KMS-11 (cell line): ENCODE measurements around the gene C1orf232.

Experiments
- H2AFZ ChIP-seq: fragments of 200-600 bp; sonication (generic); 2 replicates; pipeline ENCODE4 v1.6.1; 2016; ENCODE audit warnings: antibody characterized with exemption, mixed run types, low read depth
- H3K27ac ChIP-seq: fragments of 200-600 bp; sonication (generic); 2 replicates; pipeline ENCODE4 v1.6.1; 2016; ENCODE audit warnings: mild to moderate bottlenecking, mixed run types
- H3K27me3 ChIP-seq: fragments of 200-600 bp; sonication (generic); 2 replicates; pipeline ENCODE4 v1.6.1; 2017; ENCODE audit warnings: mild to moderate bottlenecking, low read depth, mixed run types, moderate library complexity; ENCODE audit not compliant: insufficient read depth
- H3K36me3 ChIP-seq: fragments of 200-600 bp; sonication (generic); 2 replicates; pipeline ENCODE4 v1.6.1; 2017; ENCODE audit warnings: mild to moderate bottlenecking, mixed run types; ENCODE audit not compliant: insufficient read depth
- H3K4me1 ChIP-seq: fragments of 200-600 bp; sonication (generic); 2 replicates; pipeline ENCODE4 v1.6.1; 2016; ENCODE audit warnings: mild to moderate bottlenecking, low read depth, mixed run types; ENCODE audit not compliant: poor library complexity, severe bottlenecking
- H3K4me2 ChIP-seq: fragments of 200-600 bp; sonication (generic); 2 replicates; pipeline ENCODE4 v1.7.0; 2016; ENCODE audit warnings: mild to moderate bottlenecking, mixed run types
- H3K4me3 ChIP-seq: fragments of 200-600 bp; sonication (generic); IDR thresholded peaks from 2 replicates; pipeline ENCODE4 v1.6.1; 2017; ENCODE audit warnings: low read depth, low read length, mixed read lengths; ENCODE audit not compliant: insufficient read depth
- H3K79me2 ChIP-seq: fragments of 200-600 bp; sonication (generic); 2 replicates; pipeline ENCODE4 v1.6.1; 2016; ENCODE audit warnings: low read depth, mixed run types; ENCODE audit not compliant: insufficient read depth
- H3K9ac ChIP-seq: fragments of 200-600 bp; sonication (generic); 2 replicates; pipeline ENCODE4 v1.6.1; 2016; ENCODE audit warnings: mild to moderate bottlenecking, mixed run types
- H4K20me1 ChIP-seq: fragments of 200-600 bp; sonication (generic); 2 replicates; pipeline ENCODE4 v1.6.1; 2016; ENCODE audit warnings: mild to moderate bottlenecking, mixed run types; ENCODE audit not compliant: insufficient read depth
- CTCF ChIP-seq: fragments of 200-600 bp; sonication (generic); conservative IDR thresholded peaks from 2 replicates; pipeline ENCODE4 v1.6.1; 2017; ENCODE audit warnings: low read depth, mild to moderate bottlenecking, antibody characterized with exemption, low read length, moderate library complexity, mixed read lengths

The C1orf232 gene

GRCh38 chr1:26158271-26158907 lies 10.4 kb downstream of the C1orf232 start:
- no peak overlapping the region for H3K27ac ChIP-seq
- H2AFZ ChIP-seq, result no peak overlapping the region
- H3K9ac ChIP-seq, result no peak overlapping the region
- no peak overlapping the region for H3K4me2 ChIP-seq
- H3K4me1 ChIP-seq, result no peaks in the 10 kb centered on the region
- H4K20me1 ChIP-seq, result no peaks in the 10 kb centered on the region
- no peak for TF ChIP-seq CTCF
- H3K4me3 ChIP-seq, result no peak overlapping the region
- no peaks in the 10 kb centered on the region for H3K79me2 ChIP-seq
- H3K27me3 ChIP-seq, result peaks cover 31% of the 10 kb centered on the region
- H3K36me3 ChIP-seq, result no peaks in the 10 kb centered on the region

DNA sequence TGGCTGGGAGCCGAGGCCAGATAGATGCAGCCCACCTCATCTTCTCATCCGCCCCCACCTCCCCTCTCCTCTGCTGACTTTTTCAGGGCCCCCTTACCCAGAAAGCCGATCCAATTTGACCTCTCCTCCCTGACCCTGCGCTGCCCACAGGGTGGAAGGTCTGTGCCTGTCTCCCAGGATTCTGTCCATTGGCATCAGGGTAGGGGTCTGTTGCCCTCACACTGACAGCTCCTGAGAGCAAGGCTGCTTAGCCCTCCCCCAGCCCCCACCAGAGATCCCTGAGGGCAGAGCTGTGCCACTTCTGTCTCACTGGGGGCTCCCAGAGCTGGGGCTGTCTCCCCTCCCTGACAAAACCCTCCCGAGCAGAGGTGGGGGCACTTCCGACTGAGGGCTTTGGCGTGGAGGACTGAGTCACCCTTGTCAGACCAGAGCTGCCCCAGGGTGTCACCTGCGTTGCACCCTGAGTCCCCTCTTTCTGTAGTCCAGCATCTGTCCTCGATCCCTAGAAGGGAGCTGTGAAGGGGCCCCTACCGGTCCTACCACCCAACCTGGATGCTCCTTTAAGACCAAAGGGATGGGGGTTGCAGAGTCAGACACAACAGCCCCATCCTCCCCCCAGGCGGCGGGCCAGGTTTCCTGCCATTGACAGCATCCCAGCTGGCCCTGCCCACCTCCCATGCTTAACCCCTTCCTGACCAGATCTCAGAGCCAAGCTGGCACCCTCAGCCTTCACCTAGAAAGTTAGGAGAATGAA lies 12.3 kb downstream of the C1orf232 start:
- Histone ChIP-seq H3K4me1 (no peaks in the 10 kb centered on the region), H3K27me3 (peaks cover 16% of the 10 kb centered on the region; the same call in 1 of the 2 replicates), H3K36me3 (no peaks in the 10 kb centered on the region), H4K20me1 (no peaks in the 10 kb centered on the region), H3K4me3 (no peak overlapping the region), H2AFZ (no peak overlapping the region), H3K4me2 (no peak overlapping the region), H3K79me2 (no peaks in the 10 kb centered on the region), H3K27ac (no peak overlapping the region), H3K9ac (no peak overlapping the region)
- no peak for TF ChIP-seq CTCF

- H4K20me1 ChIP-seq, result no peaks in the 10 kb centered on the region
- H3K4me2 ChIP-seq, result no peak overlapping the region
- TF ChIP-seq CTCF, result no peak
- no peak overlapping the region for H3K27ac ChIP-seq
- H3K9ac ChIP-seq, result no peak overlapping the region
- no peaks in the 10 kb centered on the region for H3K79me2 ChIP-seq
- H2AFZ ChIP-seq, result no peak overlapping the region
- no peak overlapping the region for H3K4me3 ChIP-seq
- H3K36me3 ChIP-seq, result no peaks in the 10 kb centered on the region
- H3K4me1 ChIP-seq, result no peaks in the 10 kb centered on the region
- peaks cover 7% of the 10 kb centered on the region; the same call in 1 of the 2 replicates for H3K27me3 ChIP-seq
Observed at GRCh38 chr1:26155370-26156284, 13.1 kb downstream of the C1orf232 start.

- H3K27ac ChIP-seq, result no peak overlapping the region
- H3K9ac ChIP-seq, result no peak overlapping the region
- no peaks in the 10 kb centered on the region for H3K4me1 ChIP-seq
- no peaks in the 10 kb centered on the region for H3K36me3 ChIP-seq
- peaks cover 7% of the 10 kb centered on the region; the same call in 1 of the 2 replicates for H3K27me3 ChIP-seq
- no peaks in the 10 kb centered on the region for H4K20me1 ChIP-seq
- H3K4me2 ChIP-seq, result no peak overlapping the region
- H3K4me3 ChIP-seq, result no peak overlapping the region
- no peaks in the 10 kb centered on the region for H3K79me2 ChIP-seq
- TF ChIP-seq CTCF, result no peak
- no peak overlapping the region for H2AFZ ChIP-seq
Observed at GRCh38 chr1:26154750-26155149, 14.0 kb downstream of the C1orf232 start.
